LNCAP (cell line): ENCODE measurements around the gene LCMT1.

Experiments
- CTCF ChIP-seq: fragments of 450-650 bp; IDR thresholded peaks from 2 replicates; pipeline ENCODE4 v1.5.1; 2017; ENCODE audit warnings: mild to moderate bottlenecking

Gene LCMT1

GRCh38 chr16:25174285-25174684 is 62.7 kb downstream of the LCMT1 start:
- TF ChIP-seq CTCF, result no peak

GRCh38 chr16:25176136-25176535 is 64.6 kb downstream of the LCMT1 start:
- no peak for TF ChIP-seq CTCF

GRCh38 chr16:25177512-25177830 is 65.9 kb downstream of the LCMT1 start:
- no peak for TF ChIP-seq CTCF

GRCh38 chr16:25177831-25178688 is 66.5 kb downstream of the LCMT1 start:
- no peak for TF ChIP-seq CTCF

GRCh38 chr16:25184771-25185170 is 73.2 kb downstream of the LCMT1 start:
- TF ChIP-seq CTCF, result no peak

GRCh38 chr16:25187491-25187795 is 75.9 kb downstream of the LCMT1 start:
- no peak for TF ChIP-seq CTCF

GRCh38 chr16:25189305-25189704 is 77.8 kb downstream of the LCMT1 start:
- TF ChIP-seq CTCF, result no peak

- TF ChIP-seq CTCF, result no peak
Measured at GRCh38 chr16:25192096-25192495, 80.6 kb downstream of the LCMT1 start.
